ENCODE data around the gene PSMA6. TPM values are rescaled to one million over a fixed set of nuclear protein-coding genes. Genes with fewer than 3 reads are reported as not detected.

Gene PSMA6
- total RNA-seq, 4 donors from 2014 or later, result 24.5 to 141 (median 81.2) TPM

DNA sequence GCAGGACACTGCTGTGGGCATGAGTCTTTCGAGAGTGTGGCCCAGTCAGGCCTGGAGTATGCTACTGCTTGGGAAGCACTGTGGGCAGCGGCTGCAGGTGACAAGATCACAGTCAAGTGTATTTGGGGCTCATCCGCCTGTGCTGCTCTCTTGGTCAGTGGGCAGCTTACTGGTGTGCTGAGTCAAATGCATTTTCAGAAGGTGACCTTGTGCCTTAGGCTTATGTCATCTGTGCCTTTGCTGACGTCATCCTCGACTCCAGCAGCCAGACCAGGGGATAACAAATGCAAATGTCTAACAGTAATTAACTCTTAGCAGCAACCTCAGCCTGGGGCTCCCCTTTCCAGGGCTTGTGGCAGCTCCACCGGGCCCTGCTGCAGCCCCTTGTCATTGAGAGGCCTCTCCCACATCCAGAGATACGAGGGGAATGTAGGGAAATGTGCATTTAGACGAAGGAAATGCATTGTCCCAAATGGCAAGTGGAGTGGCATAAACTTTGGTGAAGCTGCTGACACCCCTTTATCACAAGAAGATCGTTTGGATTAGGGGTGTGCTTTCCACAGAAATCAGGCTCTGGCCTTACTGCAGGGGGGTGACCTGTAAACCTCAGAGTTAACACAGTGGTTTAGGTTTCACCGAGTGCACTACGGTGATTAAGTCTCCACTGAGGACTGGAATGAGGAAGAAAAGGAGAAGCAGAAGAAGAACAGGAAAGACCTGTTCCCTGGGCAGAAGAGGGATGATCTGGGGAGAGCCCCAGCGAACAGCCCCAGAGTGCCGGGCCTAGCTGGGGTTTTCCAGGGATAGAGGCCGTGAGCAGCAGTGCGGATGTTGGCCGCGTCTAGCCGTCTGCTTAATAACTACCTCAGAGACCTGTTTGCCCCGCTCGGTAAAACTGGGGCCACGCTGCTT is 39.7 kb downstream of the PSMA6 start:
- DNase-seq, result peak; percentile 80
- TF ChIP-seq POLR2AphosphoS5 (IDR thresholded peaks at IDR 0.05), result peak in 2 of 3 donors; percentile 56 to 74
- no peak for TF ChIP-seq CTCF (IDR thresholded peaks at IDR 0.05)
- peak; percentile 28 for TF ChIP-seq POLR2A (IDR thresholded peaks at IDR 0.05)
- TF ChIP-seq EP300 (IDR thresholded peaks at IDR 0.05; ENCODE audit: low read depth), result no peak
- intact Hi-C loops (cut with DNase I; ENCODE audit: low total_unique reads), result no loop called here
- H3K36me3 ChIP-seq, result no peaks in the 10 kb centered on the region
- in situ Hi-C loops (cut with MboI; ENCODE audit: low pct_ligation_motif_present in 1 of 4, low pct_unique_long_range_greater_than_20kb in 1 of 4, low sequenced_read_pairs in 3 of 4), result no loop called here
- H3K9me3 ChIP-seq, result no peaks in the 10 kb centered on the region
- H3K4me1 ChIP-seq, result peaks cover 34 to 56% (median 51%) of the 10 kb centered on the region in 4 donors
- no peaks in the 10 kb centered on the region for H3K27me3 ChIP-seq
- peak overlapping the region; percentile 91 to 96 (median 94) for H3K27ac ChIP-seq
- H3K4me3 ChIP-seq, result no peak overlapping the region
- WGBS, 2 donors (ENCODE audit: low coverage in 1 of 2), result 29 to 46% methylated on average over 7 to 21 of the region's 21 CpGs

DNA sequence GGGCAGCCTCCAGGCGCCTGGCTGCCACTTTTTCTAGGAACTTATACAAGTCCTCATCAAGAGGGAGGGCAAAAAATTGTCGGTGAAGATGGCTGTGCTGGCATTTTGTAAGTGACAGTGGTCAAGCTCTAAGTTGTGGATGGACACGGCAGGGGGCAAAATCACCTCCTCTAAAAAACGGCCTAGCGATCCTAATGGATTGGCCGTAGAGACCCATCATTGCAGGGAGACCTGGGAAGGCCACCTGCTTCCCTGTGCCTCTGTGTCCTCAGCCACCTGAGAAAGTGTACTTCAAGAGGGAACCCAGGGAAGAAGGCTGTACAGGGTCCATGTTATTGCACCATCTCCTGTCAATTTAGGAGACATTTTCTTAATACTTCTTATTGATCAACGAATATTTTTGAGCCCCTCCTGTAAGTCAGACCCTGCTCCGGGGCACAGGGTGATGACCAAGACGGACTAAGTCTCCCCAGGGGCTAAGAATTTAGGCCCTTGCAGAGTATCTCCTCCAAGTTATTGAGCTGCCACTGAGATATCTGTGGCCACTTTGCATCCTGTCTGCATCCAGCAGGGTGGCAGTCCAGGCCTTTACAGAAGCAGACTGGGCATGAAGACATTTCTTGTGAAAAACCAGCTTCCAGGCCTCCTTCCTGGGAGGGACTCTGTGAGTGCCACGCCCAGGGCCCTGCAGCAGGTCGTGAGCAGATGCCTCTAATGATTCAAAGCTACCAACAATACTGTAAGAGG is 40.5 kb downstream of the PSMA6 start:
- peak in 1 of 3 donors; percentile 10 for TF ChIP-seq POLR2AphosphoS5 (IDR thresholded peaks at IDR 0.05)
- TF ChIP-seq EP300 (IDR thresholded peaks at IDR 0.05; ENCODE audit: low read depth), result no peak
- TF ChIP-seq POLR2A (IDR thresholded peaks at IDR 0.05), result no peak
- no peak for TF ChIP-seq CTCF (IDR thresholded peaks at IDR 0.05)
- in situ Hi-C loops (cut with MboI; ENCODE audit: low pct_ligation_motif_present in 1 of 4, low pct_unique_long_range_greater_than_20kb in 1 of 4, low sequenced_read_pairs in 3 of 4) (no loop called here), intact Hi-C loops (cut with DNase I; ENCODE audit: low total_unique reads) (no loop called here)
- H3K27ac ChIP-seq, result peak overlapping the region; percentile 91 to 96 (median 94)
- H3K4me1 ChIP-seq, result peaks cover 43 to 64% (median 60%) of the 10 kb centered on the region in 4 donors
- no peaks in the 10 kb centered on the region for H3K36me3 ChIP-seq
- no peak overlapping the region for H3K4me3 ChIP-seq
- H3K27me3 ChIP-seq, result no peaks in the 10 kb centered on the region
- 57 to 67% methylated on average over 5 to 11 of the region's 11 CpGs for WGBS, 2 donors (ENCODE audit: low coverage in 1 of 2)
- DNase-seq, result peak; percentile 73
- H3K9me3 ChIP-seq, result no peaks in the 10 kb centered on the region

GRCh38 chr14:35333264-35333730 is 41.1 kb downstream of the PSMA6 start:
- TF ChIP-seq POLR2AphosphoS5 (IDR thresholded peaks at IDR 0.05), result no peak
- TF ChIP-seq EP300 (IDR thresholded peaks at IDR 0.05; ENCODE audit: low read depth), result no peak
- no peak for TF ChIP-seq POLR2A (IDR thresholded peaks at IDR 0.05)
- TF ChIP-seq CTCF (IDR thresholded peaks at IDR 0.05), result no peak
- WGBS, 2 donors (ENCODE audit: low coverage in 1 of 2), result 52 to 60% methylated on average over 1 to 8 of the region's 8 CpGs
- H3K27ac ChIP-seq, result peak overlapping the region; percentile 91 to 96 (median 94)
- no peak overlapping the region for H3K4me3 ChIP-seq
- H3K4me1 ChIP-seq, result peaks cover 46 to 70% (median 64%) of the 10 kb centered on the region in 4 donors
- H3K9me3 ChIP-seq, result no peaks in the 10 kb centered on the region
- H3K36me3 ChIP-seq, result no peaks in the 10 kb centered on the region
- H3K27me3 ChIP-seq, result no peaks in the 10 kb centered on the region
- no peak for DNase-seq
- in situ Hi-C loops (cut with MboI; ENCODE audit: low pct_ligation_motif_present in 1 of 4, low pct_unique_long_range_greater_than_20kb in 1 of 4, low sequenced_read_pairs in 3 of 4), result no loop called here
- intact Hi-C loops (cut with DNase I; ENCODE audit: low total_unique reads), result no loop called here
